ENCODE data around the gene TEAD3.

GRCh38 chr6:35454391-35455110 is 42.3 kb downstream of the TEAD3 start:
- no peak for TF ChIP-seq POLR2A (IDR thresholded peaks at IDR 0.05; ENCODE audit: extremely low read depth, insufficient read length)
- TF ChIP-seq CTCF (IDR thresholded peaks at IDR 0.05; ENCODE audit: low read depth, low read length), result no peak
- no peak for TF ChIP-seq MAX (IDR thresholded peaks at IDR 0.05; ENCODE audit: low read depth, low read length)
